GM12878 (cell line): ENCODE measurements around the gene DNAJC13. TPM values are rescaled to one million over a fixed set of nuclear protein-coding genes. Genes with fewer than 3 reads are reported as not detected.
A peak's percentile ranks its signal among the peaks of the same experiment; 100 is the strongest.

Experiments
- CBX3 ChIP-seq: fragments of 200-600 bp; sonication (generic); IDR thresholded peaks from 2 replicates; pipeline ENCODE4 v1.6.1; 2016; ENCODE audit warnings: low read depth, borderline replicate concordance
- CREB1 ChIP-seq: IDR thresholded peaks from 2 replicates; pipeline ENCODE4 v1.6.1; 2012; ENCODE audit warnings: low read depth, mild to moderate bottlenecking, inconsistent platforms
- CUX1 ChIP-seq: IDR thresholded peaks from 2 replicates; pipeline ENCODE4 v1.6.1; 2012; ENCODE audit warnings: improper control_type of control experiment, low read depth, low read length; ENCODE audit not compliant: insufficient replicate concordance
- EZH2 ChIP-seq: IDR thresholded peaks from 2 replicates; pipeline ENCODE4 v1.6.1; 2012; ENCODE audit warnings: low read depth, mild to moderate bottlenecking, control low read depth, inconsistent platforms, low read length, borderline replicate concordance; ENCODE audit not compliant: control insufficient read depth
- FOS ChIP-seq: IDR thresholded peaks from 3 replicates; pipeline ENCODE4 v1.6.1; 2011; ENCODE audit warnings: borderline replicate concordance; ENCODE audit not compliant: insufficient read length; ENCODE audit errors: extremely low read depth
- HCFC1 ChIP-seq: fragments of 150-350 bp; IDR thresholded peaks from 2 replicates; pipeline ENCODE4 v1.6.1; 2014; ENCODE audit warnings: low read length
- MEF2A ChIP-seq: IDR thresholded peaks from 2 replicates; pipeline ENCODE4 v1.6.1; 2011; ENCODE audit warnings: low read depth, mild to moderate bottlenecking, low read length, moderate library complexity; ENCODE audit not compliant: insufficient read depth
- NBN ChIP-seq: fragments of 450-650 bp; IDR thresholded peaks from 2 replicates; pipeline ENCODE4 v1.6.1; 2016
- NR2C1 ChIP-seq: fragments of 450-650 bp; IDR thresholded peaks from 2 replicates; pipeline ENCODE4 v1.6.1; 2017; ENCODE audit warnings: antibody characterized with exemption, mild to moderate bottlenecking, moderate library complexity
- RBBP5 ChIP-seq: fragments of 200-600 bp; sonication (generic); conservative IDR thresholded peaks from 2 replicates; pipeline ENCODE4 v1.6.1; 2016
- SKIL ChIP-seq: fragments of 450-650 bp; IDR thresholded peaks from 2 replicates; pipeline ENCODE4 v1.6.1; 2017; ENCODE audit warnings: mild to moderate bottlenecking, low read depth, inconsistent platforms; ENCODE audit not compliant: poor library complexity, severe bottlenecking
- SPI1 ChIP-seq: IDR thresholded peaks from 2 replicates; pipeline ENCODE4 v1.6.1; 2011; ENCODE audit warnings: low read depth, mild to moderate bottlenecking, low read length, moderate library complexity, borderline replicate concordance; ENCODE audit not compliant: insufficient read depth
- STAT3 ChIP-seq: IDR thresholded peaks from 2 replicates; pipeline ENCODE4 v1.6.1; 2011; ENCODE audit warnings: low read depth, low read length, improper control_type of control experiment
- SUPT20H ChIP-seq: IDR thresholded peaks from 2 replicates; pipeline ENCODE4 v1.6.1; 2011; ENCODE audit warnings: low read depth, mild to moderate bottlenecking, low read length, moderate library complexity, borderline replicate concordance; ENCODE audit not compliant: control insufficient read depth
- ZBTB11 ChIP-seq: fragments of 450-650 bp; formaldehyde crosslinking; IDR thresholded peaks from 2 replicates; pipeline ENCODE4 v1.5.0; 2022; ENCODE audit warnings: mild to moderate bottlenecking, missing genetic modification characterization
- ZNF24 ChIP-seq: fragments of 450-650 bp; IDR thresholded peaks from 2 replicates; pipeline ENCODE4 v1.6.1; 2017; ENCODE audit warnings: antibody characterized with exemption, mild to moderate bottlenecking
- ZZZ3 ChIP-seq: IDR thresholded peaks from 2 replicates; pipeline ENCODE4 v1.6.1; 2011; ENCODE audit warnings: low read depth; ENCODE audit not compliant: control insufficient read depth, insufficient read length
- polyA plus RNA-seq, 11 experiments: library from polyadenylated mRNA; depleted of rRNA in 4 of 11; unstranded in 6 of 11; stranded (reverse) in 5 of 11; fragments of >200 nt; fragmentation: Nextera tagmentation in 4 of 11; fragmentation: Illumina TruSeq in 1 of 11; extraction: Ambion mirVana in 4 of 11; extraction: Trizol in 1 of 11; gene quantifications; 1 replicate in 1 of 11; 2 replicates in 10 of 11; pipeline versions ENCODE4 v1.2.1 to v1.2.3, GENCODE V29; 2011 to 2016; ENCODE audit warnings: inconsistent platforms in 2 of 11, missing spikeins in 2 of 11, low read depth in 1 of 11
- total RNA-seq, 4 experiments: library from RNA; depleted of rRNA in 3 of 4; stranded (reverse); fragments of >200 nt in 3 of 4; fragmentation: Illumina TruSeq in 1 of 4; extraction: Trizol in 1 of 4; gene quantifications; 2 replicates each; pipeline versions ENCODE4 v1.2.1 to v1.2.3, GENCODE V29; 2013 to 2021

Gene DNAJC13
- total and polyA plus RNA-seq, 10 of the 15 experiments (the other 5 are each of a cell fraction or from before 2014, with no cell fraction given), result 8.3 to 33.9 (median 17.0) TPM

GRCh38 chr3:132416807-132417694 is at the start of gene DNAJC13 (continued):
- TF ChIP-seq CUX1 (no peak), MEF2A (no peak), SPI1 (peak; percentile 82), RBBP5 (no peak), CBX3 (no peak), SUPT20H (no peak), NBN (no peak), HCFC1 (peak; percentile 25; the same call in 1 of the 2 replicates), ZNF24 (no peak), NR2C1 (no peak), ZBTB11 (no peak), ZZZ3 (no peak), FOS (peak; percentile 49), SKIL (no peak), EZH2 (no peak), STAT3 (no peak), CREB1 (peak; percentile 19; the same call in 1 of the 2 replicates)
